Measurements from ENCODE around the gene FZD1. TPM values are rescaled to one million over a fixed set of nuclear protein-coding genes. Genes with fewer than 3 reads are reported as not detected.

The FZD1 gene
- total RNA-seq, 4 donors from 2014 or later, result 66.4 to 127 (median 114) TPM

DNA sequence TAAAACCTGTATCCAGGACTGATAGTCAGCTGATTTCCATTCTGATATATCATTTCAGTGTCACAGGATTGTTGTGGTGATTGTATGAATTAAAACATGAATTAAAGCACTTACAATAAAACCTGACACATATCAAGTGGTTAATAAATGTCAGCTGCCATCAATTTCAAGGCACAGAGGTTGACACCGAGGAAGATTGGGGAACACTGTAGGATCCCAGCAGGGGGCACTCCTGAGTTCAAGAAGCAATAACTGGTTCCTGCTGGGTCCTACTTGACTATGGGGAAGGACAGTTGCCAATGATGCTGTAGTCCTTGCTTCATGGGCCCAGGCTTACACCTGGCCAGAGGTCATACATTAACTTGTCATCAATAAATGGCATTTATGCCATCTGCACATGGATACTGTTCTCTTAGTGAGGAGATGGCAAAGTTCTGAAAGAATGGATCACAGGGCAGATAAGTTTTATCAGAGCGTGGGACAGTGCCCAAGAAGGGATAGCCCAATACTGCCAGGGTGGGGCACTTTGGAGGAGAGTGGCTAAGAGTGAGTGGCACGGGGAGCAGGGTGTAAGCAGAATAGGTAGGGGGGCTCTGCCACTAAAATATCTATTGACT is 24.1 kb downstream of the FZD1 start:
- 86 to 90% methylated on average over 3 of the region's 3 CpGs for WGBS, 2 donors
- no peak for TF ChIP-seq POLR2A (IDR thresholded peaks at IDR 0.05)
- TF ChIP-seq, protein P1, sequence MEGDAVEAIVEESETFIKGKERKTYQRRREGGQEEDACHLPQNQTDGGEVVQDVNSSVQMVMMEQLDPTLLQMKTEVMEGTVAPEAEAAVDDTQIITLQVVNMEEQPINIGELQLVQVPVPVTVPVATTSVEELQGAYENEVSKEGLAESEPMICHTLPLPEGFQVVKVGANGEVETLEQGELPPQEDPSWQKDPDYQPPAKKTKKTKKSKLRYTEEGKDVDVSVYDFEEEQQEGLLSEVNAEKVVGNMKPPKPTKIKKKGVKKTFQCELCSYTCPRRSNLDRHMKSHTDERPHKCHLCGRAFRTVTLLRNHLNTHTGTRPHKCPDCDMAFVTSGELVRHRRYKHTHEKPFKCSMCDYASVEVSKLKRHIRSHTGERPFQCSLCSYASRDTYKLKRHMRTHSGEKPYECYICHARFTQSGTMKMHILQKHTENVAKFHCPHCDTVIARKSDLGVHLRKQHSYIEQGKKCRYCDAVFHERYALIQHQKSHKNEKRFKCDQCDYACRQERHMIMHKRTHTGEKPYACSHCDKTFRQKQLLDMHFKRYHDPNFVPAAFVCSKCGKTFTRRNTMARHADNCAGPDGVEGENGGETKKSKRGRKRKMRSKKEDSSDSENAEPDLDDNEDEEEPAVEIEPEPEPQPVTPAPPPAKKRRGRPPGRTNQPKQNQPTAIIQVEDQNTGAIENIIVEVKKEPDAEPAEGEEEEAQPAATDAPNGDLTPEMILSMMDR (IDR thresholded peaks at IDR 0.05), result peak in 2 of 6 experiments; percentile 7 to 21
- H3K27me3 ChIP-seq, result no peaks in the 10 kb centered on the region

GRCh38 chr7:91289633-91290254 is 25.5 kb downstream of the FZD1 start:
- TF ChIP-seq, protein P1 (IDR thresholded peaks at IDR 0.05), result no peak
- TF ChIP-seq POLR2A (IDR thresholded peaks at IDR 0.05), result no peak
- no peak overlapping the region for H3K27ac ChIP-seq
- H3K36me3 ChIP-seq, result no peaks in the 10 kb centered on the region
- no peaks in the 10 kb centered on the region for H3K27me3 ChIP-seq
- no peak for DNase-seq
- no peaks in the 10 kb centered on the region for H3K9me3 ChIP-seq
- no peak overlapping the region for H3K4me3 ChIP-seq (replicated peaks in 1 of 3)
- H3K4me1 ChIP-seq, result peaks cover 24 to 31% of the 10 kb centered on the region in 2 donors
- intact Hi-C loops (cut with DNase I), result no loop called here
- whole genome bisulfite sequencing, 2 donors, result 62 to 71% methylated on average over 5 of the region's 5 CpGs

More for the DNA sequence above, 24.1 kb downstream of the FZD1 start:
- DNase-seq, result peak; percentile 29 to 44
- peaks cover 24 to 31% of the 10 kb centered on the region in 2 donors for H3K4me1 ChIP-seq
- H3K4me3 ChIP-seq (replicated peaks in 1 of 3), result no peak overlapping the region
- peak overlapping the region; percentile 71 to 87 (median 76) for H3K27ac ChIP-seq
- intact Hi-C loops (cut with DNase I), result no loop called here
- H3K9me3 ChIP-seq, result no peaks in the 10 kb centered on the region
- no peaks in the 10 kb centered on the region for H3K36me3 ChIP-seq

- no peaks in the 10 kb centered on the region for H3K9me3 ChIP-seq
- 94 to 95% methylated on average over 5 of the region's 5 CpGs for WGBS, 2 donors
Measured at GRCh38 chr7:91291302-91291701, 27.1 kb downstream of the FZD1 start.

DNA sequence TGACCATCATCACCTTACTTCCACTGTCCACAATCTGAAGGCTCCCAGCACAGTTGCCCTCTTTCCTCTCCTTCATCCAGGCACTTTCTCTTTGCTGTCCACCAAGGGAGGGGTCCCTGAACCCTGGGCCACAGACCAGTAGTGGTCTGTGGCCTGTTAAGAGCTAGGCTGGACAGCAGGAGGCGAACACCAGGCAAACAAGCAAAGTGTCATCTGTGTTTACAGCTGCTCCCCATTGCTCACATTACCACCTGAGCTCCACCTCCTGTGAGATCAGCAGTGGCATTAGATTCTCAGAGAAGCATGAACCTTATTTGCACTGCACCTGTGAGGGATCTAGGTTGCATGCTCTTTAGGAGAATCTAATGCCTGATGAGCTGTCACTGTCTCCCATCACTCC is 27.7 kb downstream of the FZD1 start:
- H3K27me3 ChIP-seq, result no peaks in the 10 kb centered on the region

More at GRCh38 chr7:91291302-91291701, 27.1 kb downstream of the FZD1 start:
- DNase-seq, result no peak
- H3K27ac ChIP-seq, result no peak overlapping the region
- H3K27me3 ChIP-seq, result no peaks in the 10 kb centered on the region
- peaks cover 18 to 23% of the 10 kb centered on the region in 2 donors for H3K4me1 ChIP-seq
- H3K4me3 ChIP-seq (replicated peaks in 1 of 3), result no peak overlapping the region
- intact Hi-C loops (cut with DNase I), result no loop called here
- TF ChIP-seq, protein P1 (IDR thresholded peaks at IDR 0.05), result no peak
- TF ChIP-seq POLR2A (IDR thresholded peaks at IDR 0.05), result no peak
- H3K36me3 ChIP-seq, result no peaks in the 10 kb centered on the region

More for the DNA sequence above, 27.7 kb downstream of the FZD1 start:
- H3K36me3 ChIP-seq, result no peaks in the 10 kb centered on the region
- TF ChIP-seq, protein P1 (IDR thresholded peaks at IDR 0.05), result no peak
- no peak for TF ChIP-seq POLR2A (IDR thresholded peaks at IDR 0.05)
- H3K9me3 ChIP-seq, result no peaks in the 10 kb centered on the region
- DNase-seq, result no peak
- no peak overlapping the region for H3K4me3 ChIP-seq (replicated peaks in 1 of 3)
- H3K27ac ChIP-seq, result no peak overlapping the region
- intact Hi-C loops (cut with DNase I), result no loop called here
- WGBS, 2 donors, result 94 to 100% methylated on average over 1 of the region's 1 CpG
- peaks cover 12 to 17% of the 10 kb centered on the region in 2 donors for H3K4me1 ChIP-seq
